CD8-positive, alpha-beta memory T cell (primary cell): ENCODE results near the gene TEKTIP1. TPM values are rescaled to one million over a fixed set of nuclear protein-coding genes. Genes with fewer than 3 reads are reported as not detected.

Experiments
- CTCF ChIA-PET: fragments of 350-600 bp; sonication (Branson Sonifier 250); formaldehyde crosslinking; loops from one replicate; lab custom pipeline; 2021; ENCODE audit warnings: antibody characterized with exemption; lab: Charles Lee
- POLR2A ChIA-PET: fragments of 350-600 bp; sonication (Branson Sonifier 250); formaldehyde crosslinking; loops from one replicate; lab custom pipeline; 2021; ENCODE audit warnings: antibody characterized with exemption; lab: Charles Lee
- DNase-seq, 5 donors: peaks; one replicate each; pipeline versions ENCODE4 v3.0.0 to v3.0.0-alpha.2; 2020 to 2022; ENCODE audit warnings: mixed read lengths in 1 of 5
- H3K27ac ChIP-seq: one replicate; pipeline ENCODE4 v1.7.0; 2013; ENCODE audit warnings: low read depth, mild to moderate bottlenecking, low read length, moderate library complexity
- H3K27me3 ChIP-seq: 2 replicates; pipeline ENCODE4 v1.7.0; 2013; ENCODE audit warnings: low read length, mild to moderate bottlenecking; ENCODE audit not compliant: insufficient read depth, poor library complexity, severe bottlenecking
- H3K36me3 ChIP-seq: 2 replicates; pipeline ENCODE4 v1.7.0; 2013; ENCODE audit warnings: mild to moderate bottlenecking, low read length, moderate library complexity; ENCODE audit not compliant: insufficient read depth
- H3K4me1 ChIP-seq: 2 replicates; pipeline ENCODE4 v1.7.0; 2013; ENCODE audit warnings: mild to moderate bottlenecking, low read length, moderate library complexity; ENCODE audit not compliant: insufficient read depth
- H3K4me3 ChIP-seq: 2 replicates; pipeline ENCODE4 v1.7.0; 2013; ENCODE audit warnings: mild to moderate bottlenecking, low read length
- H3K9me3 ChIP-seq: 2 replicates; pipeline ENCODE4 v1.7.0; 2013; ENCODE audit warnings: mild to moderate bottlenecking, low read length
- H3K27ac Mint-ChIP-seq, 8 donors: one replicate each; pipeline ENCODE4 v1.8.0; 2020 to 2021; ENCODE audit warnings: mixed read lengths in 8 of 8, mild to moderate bottlenecking in 6 of 8, inconsistent platforms in 3 of 8, moderate library complexity in 3 of 8
- H3K27me3 Mint-ChIP-seq, 2 donors: one replicate each; pipeline ENCODE4 v1.8.0; 2020 to 2021; ENCODE audit warnings: mixed read lengths in 2 of 2, mild to moderate bottlenecking in 1 of 2, moderate library complexity in 1 of 2
- H3K36me3 Mint-ChIP-seq, 3 donors: one replicate each; pipeline ENCODE4 v1.8.0; 2020 to 2021; ENCODE audit warnings: mixed read lengths in 3 of 3, inconsistent platforms in 1 of 3, mild to moderate bottlenecking in 1 of 3
- H3K4me1 Mint-ChIP-seq, 3 donors: one replicate each; pipeline ENCODE4 v1.8.0; 2020 to 2021; ENCODE audit warnings: mixed read lengths in 3 of 3, inconsistent platforms in 1 of 3, mild to moderate bottlenecking in 1 of 3
- H3K4me3 Mint-ChIP-seq, 7 donors: one replicate each; pipeline ENCODE4 v1.8.0; 2020 to 2021; ENCODE audit warnings: mixed read lengths in 7 of 7, mild to moderate bottlenecking in 6 of 7, moderate library complexity in 4 of 7, inconsistent platforms in 2 of 7
- H3K9me3 Mint-ChIP-seq, 5 donors: one replicate each; pipeline ENCODE4 v1.8.0; 2020 to 2022; ENCODE audit warnings: mixed read lengths in 5 of 5, mild to moderate bottlenecking in 3 of 5, moderate library complexity in 2 of 5, inconsistent platforms in 1 of 5
- polyA plus RNA-seq: library from polyadenylated mRNA; unstranded; fragments of 300-500 nt; fragmentation: Illumina TruSeq; gene quantifications from one replicate; pipeline ENCODE4 v1.2.3, GENCODE V29; 2021
- total RNA-seq, 2 experiments: library from RNA; stranded (reverse); gene quantifications; one replicate each; pipeline ENCODE4 v1.2.3, GENCODE V29; 2021

The TEKTIP1 gene
- total and polyA plus RNA-seq, 3 experiments from 2014 or later, result 0.38 to 1.2 (median 1.0) TPM

DNA sequence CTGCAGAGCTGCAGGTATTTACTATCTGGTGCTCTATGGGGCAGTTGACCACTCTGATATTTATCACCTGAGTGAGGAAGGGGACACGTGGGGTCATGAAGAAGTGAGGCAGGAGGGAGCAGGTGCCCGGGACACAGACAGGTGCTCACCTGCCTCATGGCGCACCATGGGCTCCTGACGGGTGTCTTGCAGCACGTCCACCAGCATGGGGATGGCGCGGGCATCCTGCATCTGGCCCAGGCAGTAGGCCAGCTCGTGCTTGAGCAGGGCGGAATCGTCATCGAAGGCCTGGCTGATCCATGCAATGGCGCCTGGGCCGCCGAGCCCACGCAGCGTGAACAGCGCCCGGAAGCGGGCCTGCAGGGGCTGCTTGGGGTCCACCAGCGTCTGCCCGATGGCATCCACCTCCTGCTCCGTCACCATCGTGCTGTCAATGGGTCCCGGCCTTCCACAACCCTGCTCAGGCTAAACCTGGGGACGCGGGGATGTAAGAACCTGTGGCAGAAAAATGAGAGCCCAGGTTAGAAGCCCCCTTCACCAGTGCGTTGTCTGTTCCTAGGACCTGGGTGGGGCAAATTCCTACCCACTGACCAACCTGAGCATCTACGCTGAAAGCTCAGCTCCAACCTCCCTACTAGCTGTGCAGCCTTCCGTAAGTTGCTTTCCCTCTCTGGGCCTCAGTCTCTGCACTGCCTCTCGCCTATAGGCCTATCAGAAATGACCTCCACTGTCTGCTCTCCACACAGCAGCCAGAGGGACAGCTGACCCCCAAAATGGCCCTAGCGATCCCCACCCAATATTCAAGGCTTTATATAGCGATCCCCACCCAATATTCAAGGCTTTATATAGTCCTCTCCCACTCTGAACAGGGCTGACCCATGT, 42.3 kb upstream of the TEKTIP1 start:
- Histone ChIP-seq H3K27me3 (no peaks in the 10 kb centered on the region), H3K9me3 (no peaks in the 10 kb centered on the region), H3K36me3 (no peaks in the 10 kb centered on the region), H3K27ac (no peak overlapping the region), H3K4me1 (peaks cover 14% of the 10 kb centered on the region), H3K4me3 (no peak overlapping the region)
- POLR2A ChIA-PET, result interaction anchor here (0.5 kb wide), 1 partner anchor 12 kb away, joined by 4 read pairs; no protein-coding TSS in a partner anchor
- Mint-ChIP-seq H3K27me3 (peaks cover 0 to 4% of the 10 kb centered on the region in 2 donors), H3K27ac (peak overlapping the region in 2 of 8 donors; percentile 16 to 36), H3K36me3 (peaks cover 0 to 52% (median 4%) of the 10 kb centered on the region in 3 donors), H3K4me3 (peak overlapping the region in 1 of 7 donors; percentile 77), H3K9me3 (peaks cover 0 to 1% (median 0%) of the 10 kb centered on the region in 5 donors), H3K4me1 (peaks cover 22 to 33% (median 23%) of the 10 kb centered on the region in 3 donors)
- DNase-seq, result no peak
- CTCF ChIA-PET, result no interaction called here

DNA sequence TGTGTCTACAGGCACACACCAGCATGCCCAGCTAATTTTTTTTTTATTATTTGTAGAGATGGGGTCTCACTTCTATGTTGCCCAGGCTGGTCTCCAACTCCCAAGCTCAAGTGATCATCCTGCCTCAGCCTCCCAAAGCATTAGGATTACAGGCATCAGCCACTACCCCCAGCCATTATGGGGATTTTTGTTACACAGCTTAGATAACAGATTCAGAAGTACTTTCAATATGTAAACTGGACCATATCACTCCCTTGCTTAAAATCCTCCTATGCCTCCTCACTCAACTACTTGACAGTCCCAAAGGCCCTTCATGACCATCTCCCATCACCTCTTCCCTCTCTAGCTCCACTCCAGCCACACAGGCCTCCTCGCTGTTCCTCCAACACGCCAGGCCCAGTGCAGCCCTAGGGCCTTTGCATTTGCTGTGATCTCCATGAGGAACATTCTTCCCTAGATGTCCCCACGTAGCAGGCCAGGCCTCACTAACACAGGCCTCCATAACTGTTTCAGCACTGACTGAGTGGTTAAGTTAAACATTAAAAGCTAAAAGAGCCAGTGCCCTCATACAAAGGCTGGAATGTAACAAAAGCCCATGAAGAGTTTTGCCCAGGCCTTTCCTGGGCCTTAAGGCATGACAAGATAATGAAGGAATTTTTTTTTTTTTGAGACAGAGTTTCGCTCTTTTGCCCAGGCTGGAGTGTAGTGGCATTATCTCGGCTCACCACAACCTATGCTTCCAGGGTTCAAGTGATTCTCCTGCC, 41.0 kb upstream of the TEKTIP1 start:
- Histone ChIP-seq H3K9me3 (no peaks in the 10 kb centered on the region), H3K36me3 (no peaks in the 10 kb centered on the region), H3K27ac (no peak overlapping the region), H3K27me3 (no peaks in the 10 kb centered on the region), H3K4me1 (peaks cover 14% of the 10 kb centered on the region), H3K4me3 (no peak overlapping the region)
- Mint-ChIP-seq H3K27ac (peak overlapping the region in 2 of 8 donors; percentile 16 to 23), H3K4me3 (peak overlapping the region in 3 of 7 donors; percentile 2 to 77 (median 69)), H3K4me1 (peaks cover 22 to 33% (median 23%) of the 10 kb centered on the region in 3 donors), H3K27me3 (peaks cover 0 to 4% of the 10 kb centered on the region in 2 donors), H3K9me3 (peaks cover 0 to 1% (median 0%) of the 10 kb centered on the region in 5 donors), H3K36me3 (peaks cover 0 to 43% (median 4%) of the 10 kb centered on the region in 3 donors)
- DNase-seq, result no peak
- ChIA-PET POLR2A (no interaction called here), CTCF (no interaction called here)

DNA sequence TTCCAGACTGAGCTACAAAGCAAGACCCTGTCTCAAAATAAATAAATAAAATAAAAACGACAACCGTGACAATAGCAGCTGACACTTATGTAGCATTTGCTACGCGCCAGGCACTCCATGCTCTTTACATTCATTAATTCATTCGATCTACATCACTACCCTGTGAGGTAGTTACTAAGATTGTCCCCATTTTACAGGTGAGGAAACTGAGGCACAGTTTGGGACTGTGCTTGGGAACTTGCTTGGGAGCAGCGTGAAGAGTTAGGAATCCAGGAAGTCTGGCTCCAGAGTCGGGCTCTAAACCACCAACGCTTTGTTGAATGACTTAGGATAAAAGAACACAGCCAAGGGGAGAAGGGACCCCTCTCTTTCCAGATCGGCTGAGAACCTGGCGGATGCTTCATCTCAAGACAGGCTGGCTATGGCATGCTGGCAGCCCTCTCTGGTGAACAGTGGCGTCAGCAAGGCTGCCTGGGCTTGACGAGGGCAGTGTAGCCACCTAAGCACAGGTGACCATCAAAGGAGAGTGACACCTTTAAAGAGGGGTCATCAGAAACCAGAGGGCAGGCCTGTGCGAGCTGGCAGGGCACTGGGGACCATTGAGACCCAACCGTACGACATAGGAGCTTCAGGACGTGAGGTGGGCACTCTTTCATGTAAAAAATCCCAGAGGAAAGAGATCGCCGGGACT, 39.1 kb upstream of the TEKTIP1 start:
- H3K9me3 Mint-ChIP-seq, result peaks cover 0 to 1% (median 0%) of the 10 kb centered on the region in 5 donors
- H3K27me3 ChIP-seq, result no peaks in the 10 kb centered on the region
- peaks cover 27 to 38% (median 28%) of the 10 kb centered on the region in 3 donors for H3K4me1 Mint-ChIP-seq
- no peaks in the 10 kb centered on the region for H3K36me3 ChIP-seq
- H3K36me3 Mint-ChIP-seq, result peaks cover 0 to 30% (median 4%) of the 10 kb centered on the region in 3 donors
- ChIA-PET POLR2A (no interaction called here), CTCF (interaction anchor here (0.9 to 2.7 kb wide), 3 partner anchors 9 to 18 kb away, joined by 3 to 10 read pairs (median 5); no protein-coding TSS in a partner anchor)
- H3K4me3 ChIP-seq, result peak overlapping the region; percentile 76
- peak overlapping the region; percentile 94 to 99 (median 98) for H3K27ac Mint-ChIP-seq
- H3K27me3 Mint-ChIP-seq, result peaks cover 0 to 7% of the 10 kb centered on the region in 2 donors
- peak overlapping the region; percentile 96 for H3K27ac ChIP-seq
- DNase-seq, result no peak
- peaks cover 17% of the 10 kb centered on the region for H3K4me1 ChIP-seq
- peak overlapping the region; percentile 89 to 96 (median 94) for H3K4me3 Mint-ChIP-seq
- H3K9me3 ChIP-seq, result no peaks in the 10 kb centered on the region

DNA sequence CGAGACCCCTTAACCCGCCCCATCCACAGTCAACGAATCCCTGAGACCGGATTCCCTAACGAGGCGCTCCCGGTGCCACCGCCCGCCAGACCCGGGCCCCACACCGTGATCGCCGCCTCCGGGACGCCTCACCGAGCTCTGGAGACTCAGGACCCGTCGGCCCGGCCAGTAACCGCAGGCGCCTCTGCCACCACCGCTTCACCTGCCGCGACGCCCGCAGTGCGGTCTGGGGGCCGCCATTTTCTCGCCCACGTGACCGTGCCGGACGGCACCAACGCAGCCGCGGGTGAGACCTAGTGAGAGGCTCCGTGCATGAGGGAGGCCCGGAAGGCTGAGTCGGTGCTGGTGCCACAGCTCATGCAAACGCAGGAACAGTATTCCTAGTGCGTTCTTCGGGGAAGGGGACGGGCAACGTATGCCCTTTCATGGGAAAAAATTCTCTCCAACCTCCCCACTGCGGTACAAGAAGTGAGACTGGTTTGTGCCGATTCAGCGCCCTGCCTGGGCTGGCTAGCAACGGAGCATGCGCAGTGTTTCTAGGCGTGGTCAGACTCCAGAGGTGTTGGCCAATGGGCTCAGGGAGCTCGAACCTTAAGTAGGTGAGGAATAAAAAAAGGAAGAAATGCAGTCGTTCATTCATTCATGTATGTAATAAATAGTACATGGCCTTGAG, 38.4 kb upstream of the TEKTIP1 start, which contains the start of gene DOHH:
Gene DOHH (minus strand): TSS at position 246 of the 673 bp plus-strand sequence. CDS start 3,860 bp downstream, outside the sequence.
- DNase-seq, result peak; percentile 89 to 96 (median 93)
- Mint-ChIP-seq H3K27me3 (peaks cover 0 to 7% of the 10 kb centered on the region in 2 donors), H3K9me3 (peaks cover 0 to 1% (median 0%) of the 10 kb centered on the region in 5 donors), H3K36me3 (peaks cover 0 to 25% (median 4%) of the 10 kb centered on the region in 3 donors), H3K4me1 (peaks cover 29 to 42% (median 32%) of the 10 kb centered on the region in 3 donors), H3K27ac (peak within 1 kb of the TSS; percentile 94 to 99 (median 98)), H3K4me3 (peak within 1 kb of the TSS; percentile 89 to 96 (median 94))
- Histone ChIP-seq H3K9me3 (no peaks in the 10 kb centered on the region), H3K27ac (peak within 1 kb of the TSS; percentile 96), H3K4me3 (peak within 1 kb of the TSS; percentile 76), H3K4me1 (peaks cover 24% of the 10 kb centered on the region), H3K36me3 (no peaks in the 10 kb centered on the region), H3K27me3 (no peaks in the 10 kb centered on the region)
- POLR2A ChIA-PET, result no interaction called here
- CTCF ChIA-PET, result interaction anchor here (0.7 to 2.7 kb wide), 4 partner anchors 9 to 30 kb away, joined by 3 to 10 read pairs (median 4); no protein-coding TSS in a partner anchor

DNA sequence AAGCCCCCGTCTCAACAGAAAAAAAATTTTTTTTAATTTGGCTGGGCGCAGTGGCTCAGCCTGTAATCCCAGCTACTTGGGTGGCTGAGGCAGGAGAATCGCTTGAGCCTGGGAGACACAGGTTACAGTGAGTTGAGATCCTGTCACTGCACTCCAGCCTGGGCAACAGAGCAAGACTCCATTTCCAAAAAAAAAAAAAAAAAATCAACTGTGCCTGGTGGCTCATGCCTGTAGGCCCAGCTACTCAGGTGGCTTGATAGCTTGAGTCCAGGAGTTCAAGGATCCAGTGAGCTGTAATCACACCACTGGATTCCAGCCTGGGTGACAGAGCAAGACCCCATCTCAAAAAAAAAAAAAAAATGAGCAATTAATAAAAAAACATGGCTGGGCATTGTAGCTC, 37.2 kb upstream of the TEKTIP1 start:
- Mint-ChIP-seq H3K9me3 (peaks cover 0 to 1% (median 0%) of the 10 kb centered on the region in 5 donors), H3K27me3 (peaks cover 0 to 7% of the 10 kb centered on the region in 2 donors), H3K27ac (peak overlapping the region in 3 of 8 donors; percentile 13 to 94 (median 83)), H3K36me3 (peaks cover 0 to 21% (median 2%) of the 10 kb centered on the region in 3 donors), H3K4me1 (peaks cover 34 to 47% (median 38%) of the 10 kb centered on the region in 3 donors), H3K4me3 (no peak overlapping the region)
- no peak for DNase-seq
- CTCF ChIA-PET, result no interaction called here
- Histone ChIP-seq H3K36me3 (no peaks in the 10 kb centered on the region), H3K4me1 (peaks cover 24% of the 10 kb centered on the region), H3K27me3 (no peaks in the 10 kb centered on the region), H3K4me3 (no peak overlapping the region), H3K27ac (no peak overlapping the region), H3K9me3 (no peaks in the 10 kb centered on the region)
- POLR2A ChIA-PET, result no interaction called here

DNA sequence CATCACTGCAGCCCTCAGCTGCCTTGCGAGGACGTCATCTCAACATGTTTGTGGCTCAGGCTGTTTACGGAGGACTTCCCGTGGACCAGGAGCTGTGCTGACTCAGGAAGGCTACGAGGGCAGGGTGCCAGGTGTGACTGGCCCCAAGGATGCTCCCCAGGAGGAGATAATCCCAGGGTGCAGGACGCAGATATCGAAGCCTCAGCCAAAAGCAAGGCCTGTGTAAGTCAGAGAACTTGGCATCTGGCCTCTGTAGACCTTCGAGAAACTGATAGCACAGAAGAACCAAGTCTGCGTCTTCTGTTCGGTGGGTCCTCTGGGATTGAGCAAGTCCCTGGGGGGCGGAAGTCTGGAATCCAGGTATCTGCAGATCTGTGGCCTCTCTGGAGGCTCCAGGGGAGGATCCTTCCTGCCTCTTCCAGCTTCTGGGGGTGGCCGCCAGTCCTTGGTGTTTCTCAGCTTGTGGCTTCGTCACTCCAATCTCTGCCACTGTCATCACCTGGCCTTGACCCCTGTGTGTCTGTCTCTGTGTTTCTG, 35.9 kb upstream of the TEKTIP1 start:
- no peak overlapping the region for H3K4me3 ChIP-seq
- peaks cover 33% of the 10 kb centered on the region for H3K4me1 ChIP-seq
- H3K4me3 Mint-ChIP-seq, result peak overlapping the region in 2 of 7 donors; percentile 14 to 40
- no peaks in the 10 kb centered on the region for H3K36me3 ChIP-seq
- H3K9me3 Mint-ChIP-seq, result peaks cover 0 to 1% (median 0%) of the 10 kb centered on the region in 5 donors
- peak in 1 of 5 donors; percentile 40 for DNase-seq
- H3K27me3 ChIP-seq, result no peaks in the 10 kb centered on the region
- H3K36me3 Mint-ChIP-seq, result peaks cover 0 to 21% (median 2%) of the 10 kb centered on the region in 3 donors
- ChIA-PET POLR2A (interaction anchor here (0.7 kb wide), 1 partner anchor 873 kb away, joined by 6 read pairs; no protein-coding TSS in a partner anchor), CTCF (interaction anchor here (1.2 kb wide), 1 partner anchor 42 kb away, joined by 5 read pairs; no protein-coding TSS in a partner anchor)
- H3K4me1 Mint-ChIP-seq, result peaks cover 39 to 49% (median 43%) of the 10 kb centered on the region in 3 donors
- H3K27ac Mint-ChIP-seq, result peak overlapping the region in 5 of 8 donors; percentile 60 to 98 (median 91)
- H3K27me3 Mint-ChIP-seq, result peaks cover 0 to 7% of the 10 kb centered on the region in 2 donors
- H3K9me3 ChIP-seq, result no peaks in the 10 kb centered on the region
- H3K27ac ChIP-seq, result no peak overlapping the region
